Natural killer cell (primary cell): ENCODE data around the gene SENP1. TPM values are rescaled to one million over a fixed set of nuclear protein-coding genes. Genes with fewer than 3 reads are reported as not detected.
A peak's percentile ranks its signal among the peaks of the same experiment; 100 is the strongest.

Experiments
- ATAC-seq, 3 donors: fragments of 150-1000 bp in 2 of 3; fragments of 200-7000 bp in 1 of 3; cut with Tn5 transposase; 1 replicate in 1 of 3; 2 replicates in 2 of 3; pipeline ENCODE4 v1.10.0; 2021; ENCODE audit warnings: mild to moderate bottlenecking in 2 of 3, moderate library complexity in 2 of 3
- DNase-seq, 2 donors: peaks; one replicate each; pipeline versions ENCODE4 v3.0.0 to v3.0.0-alpha.2; 2013 to 2021; ENCODE audit warnings: mixed read lengths in 1 of 2
- H3K27ac ChIP-seq: one replicate; pipeline ENCODE4 v1.5.1; 2013; ENCODE audit warnings: mild to moderate bottlenecking, low read length
- H3K27me3 ChIP-seq: one replicate; pipeline ENCODE4 v1.6.1; 2013; ENCODE audit warnings: low read length; ENCODE audit not compliant: control insufficient read depth, insufficient read depth
- H3K36me3 ChIP-seq: one replicate; pipeline ENCODE4 v1.6.1; 2013; ENCODE audit warnings: low read length; ENCODE audit not compliant: control insufficient read depth, insufficient read depth
- H3K4me1 ChIP-seq: one replicate; pipeline ENCODE4 v1.6.1; 2013; ENCODE audit warnings: low read length; ENCODE audit not compliant: control insufficient read depth, insufficient read depth
- H3K4me3 ChIP-seq: one replicate; pipeline ENCODE4 v1.5.1; 2013; ENCODE audit warnings: low read length
- H3K9me3 ChIP-seq: one replicate; pipeline ENCODE4 v1.6.1; 2013; ENCODE audit warnings: low read length; ENCODE audit not compliant: control insufficient read depth, insufficient read depth
- H3K27ac Mint-ChIP-seq, 2 donors: one replicate each; pipeline ENCODE4 v1.8.0; 2022; ENCODE audit warnings: mild to moderate bottlenecking in 2 of 2, mixed read lengths in 2 of 2, moderate library complexity in 1 of 2
- H3K27me3 Mint-ChIP-seq, 2 donors: one replicate each; pipeline ENCODE4 v1.8.0; 2022; ENCODE audit warnings: low read depth in 2 of 2, mixed read lengths in 2 of 2
- H3K36me3 Mint-ChIP-seq: one replicate; pipeline ENCODE4 v1.8.0; 2022; ENCODE audit warnings: mixed read lengths
- H3K4me1 Mint-ChIP-seq, 2 donors: one replicate each; pipeline ENCODE4 v1.8.0; 2022; ENCODE audit warnings: mixed read lengths in 2 of 2
- H3K4me3 Mint-ChIP-seq: one replicate; pipeline ENCODE4 v1.8.0; 2022; ENCODE audit warnings: mild to moderate bottlenecking, moderate library complexity, mixed read lengths
- H3K9me3 Mint-ChIP-seq, 2 donors: one replicate each; pipeline ENCODE4 v1.8.0; 2022; ENCODE audit warnings: mixed read lengths in 2 of 2
- WGBS: methylation state at CpG from one replicate; pipeline ENCODE4 v1.1.7; 2013; ENCODE audit warnings: missing lambda C conversion rate; ENCODE audit not compliant: insufficient coverage; 5-methylcytosine and 5-hydroxymethylcytosine counted together
- intact Hi-C: fragments of 100-400 bp; cut with micrococcal nuclease; formaldehyde crosslinking; loops from one replicate; pipeline ENCODE4 v1.14.2; 2022
- total RNA-seq, 4 donors: library from RNA; stranded (reverse); fragments of 120-200 nt in 1 of 4; gene quantifications; one replicate each; pipeline versions ENCODE4 v1.2.3 to v1.2.4, GENCODE V29; 2013 to 2022
- TF ChIP-seq, protein P1 (sequence below): fragments of 200-600 bp; IDR thresholded peaks from one replicate; pipeline ENCODE4 v1.8.0; 2022; ENCODE audit warnings: antibody characterized with exemption

The SENP1 gene
- total RNA-seq, 3 donors from 2014 or later (not counting 1 experiment from before 2014, with no cell fraction given) = 35.6 to 39.6 (median 36.8) TPM

DNA sequence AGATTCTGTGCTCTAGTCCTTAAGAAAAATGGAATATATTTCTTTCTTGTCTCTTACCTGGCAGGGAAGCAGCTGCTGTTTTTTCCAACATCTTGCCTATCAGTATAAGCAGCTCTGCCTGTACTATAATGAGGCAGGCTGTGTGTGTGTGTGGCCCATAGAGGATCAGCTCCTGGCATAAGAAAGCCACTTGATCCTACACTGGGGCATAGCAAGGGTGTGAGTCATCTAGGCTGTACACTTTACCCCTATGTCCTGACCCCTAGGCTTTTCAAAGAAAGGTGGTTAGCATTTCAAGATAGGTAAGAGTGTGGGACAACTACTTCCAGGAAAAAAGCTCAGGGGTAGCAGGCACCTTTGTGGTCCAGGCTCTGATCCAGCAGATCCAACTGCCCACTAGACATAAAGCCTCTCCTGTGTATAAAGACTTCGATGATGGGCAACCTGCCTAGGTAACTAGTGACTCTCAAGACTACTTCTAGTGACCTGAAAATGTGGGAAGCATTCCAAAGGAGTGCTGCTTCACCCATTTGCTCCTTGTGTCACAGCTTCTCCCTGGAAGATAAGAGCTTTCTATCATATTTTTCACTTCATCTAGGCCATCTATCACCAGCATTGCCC is 4.9 kb upstream of the SENP1 start:
- H3K9me3 ChIP-seq = no peaks in the 10 kb centered on the region
- no peaks in the 10 kb centered on the region for H3K27me3 ChIP-seq
- H3K36me3 ChIP-seq = no peaks in the 10 kb centered on the region
- H3K27ac ChIP-seq = no peak overlapping the region
- Mint-ChIP-seq H3K4me1 (peaks cover 6 to 9% of the 10 kb centered on the region in 2 donors), H3K36me3 (no peaks in the 10 kb centered on the region), H3K27ac (no peak overlapping the region), H3K9me3 (no peaks in the 10 kb centered on the region), H3K27me3 (peaks cover 17 to 18% of the 10 kb centered on the region in 2 donors), H3K4me3 (no peak overlapping the region)
- TF ChIP-seq, protein P1, sequence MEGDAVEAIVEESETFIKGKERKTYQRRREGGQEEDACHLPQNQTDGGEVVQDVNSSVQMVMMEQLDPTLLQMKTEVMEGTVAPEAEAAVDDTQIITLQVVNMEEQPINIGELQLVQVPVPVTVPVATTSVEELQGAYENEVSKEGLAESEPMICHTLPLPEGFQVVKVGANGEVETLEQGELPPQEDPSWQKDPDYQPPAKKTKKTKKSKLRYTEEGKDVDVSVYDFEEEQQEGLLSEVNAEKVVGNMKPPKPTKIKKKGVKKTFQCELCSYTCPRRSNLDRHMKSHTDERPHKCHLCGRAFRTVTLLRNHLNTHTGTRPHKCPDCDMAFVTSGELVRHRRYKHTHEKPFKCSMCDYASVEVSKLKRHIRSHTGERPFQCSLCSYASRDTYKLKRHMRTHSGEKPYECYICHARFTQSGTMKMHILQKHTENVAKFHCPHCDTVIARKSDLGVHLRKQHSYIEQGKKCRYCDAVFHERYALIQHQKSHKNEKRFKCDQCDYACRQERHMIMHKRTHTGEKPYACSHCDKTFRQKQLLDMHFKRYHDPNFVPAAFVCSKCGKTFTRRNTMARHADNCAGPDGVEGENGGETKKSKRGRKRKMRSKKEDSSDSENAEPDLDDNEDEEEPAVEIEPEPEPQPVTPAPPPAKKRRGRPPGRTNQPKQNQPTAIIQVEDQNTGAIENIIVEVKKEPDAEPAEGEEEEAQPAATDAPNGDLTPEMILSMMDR = no peak
- DNase-seq (no peak), ATAC-seq (no peak)
- intact Hi-C loops = no loop called here
- peaks cover 10% of the 10 kb centered on the region for H3K4me1 ChIP-seq
- 71% methylated on average over 1 of the region's 1 CpG for WGBS
- no peak overlapping the region for H3K4me3 ChIP-seq

DNA sequence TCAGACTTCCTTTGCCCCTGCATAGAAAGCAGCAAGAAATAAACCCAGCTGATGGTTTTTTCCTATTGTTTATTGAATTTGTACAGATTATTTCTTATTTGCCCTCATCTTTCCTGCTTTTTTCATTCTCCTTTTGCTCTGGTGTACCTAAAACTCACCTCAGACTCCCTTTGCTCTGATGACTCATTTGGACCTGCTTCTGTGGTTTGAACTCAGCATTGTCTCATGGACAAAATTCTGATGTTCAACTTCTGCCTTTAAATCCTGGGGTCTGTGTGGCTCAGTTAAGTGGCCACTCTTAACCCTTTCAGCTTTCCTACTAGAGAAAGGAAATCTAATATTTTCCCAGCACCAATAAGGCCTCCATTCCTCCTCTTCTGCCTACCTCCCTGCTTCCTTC is 3.5 kb upstream of the SENP1 start:
- Histone ChIP-seq H3K27ac (no peak overlapping the region), H3K36me3 (no peaks in the 10 kb centered on the region), H3K27me3 (no peaks in the 10 kb centered on the region), H3K4me3 (no peak overlapping the region), H3K4me1 (peaks cover 11% of the 10 kb centered on the region), H3K9me3 (no peaks in the 10 kb centered on the region)
- TF ChIP-seq, protein P1 = no peak
- Mint-ChIP-seq H3K4me3 (no peak overlapping the region), H3K36me3 (no peaks in the 10 kb centered on the region), H3K27ac (no peak overlapping the region), H3K27me3 (peaks cover 8 to 14% of the 10 kb centered on the region in 2 donors), H3K4me1 (peaks cover 17 to 20% of the 10 kb centered on the region in 2 donors), H3K9me3 (no peaks in the 10 kb centered on the region)
- DNase-seq = no peak
- ATAC-seq = no peak
- intact Hi-C loops = loop anchor here (5.0 kb wide), 1 partner anchor 297 kb away; no protein-coding TSS in a partner anchor

DNA sequence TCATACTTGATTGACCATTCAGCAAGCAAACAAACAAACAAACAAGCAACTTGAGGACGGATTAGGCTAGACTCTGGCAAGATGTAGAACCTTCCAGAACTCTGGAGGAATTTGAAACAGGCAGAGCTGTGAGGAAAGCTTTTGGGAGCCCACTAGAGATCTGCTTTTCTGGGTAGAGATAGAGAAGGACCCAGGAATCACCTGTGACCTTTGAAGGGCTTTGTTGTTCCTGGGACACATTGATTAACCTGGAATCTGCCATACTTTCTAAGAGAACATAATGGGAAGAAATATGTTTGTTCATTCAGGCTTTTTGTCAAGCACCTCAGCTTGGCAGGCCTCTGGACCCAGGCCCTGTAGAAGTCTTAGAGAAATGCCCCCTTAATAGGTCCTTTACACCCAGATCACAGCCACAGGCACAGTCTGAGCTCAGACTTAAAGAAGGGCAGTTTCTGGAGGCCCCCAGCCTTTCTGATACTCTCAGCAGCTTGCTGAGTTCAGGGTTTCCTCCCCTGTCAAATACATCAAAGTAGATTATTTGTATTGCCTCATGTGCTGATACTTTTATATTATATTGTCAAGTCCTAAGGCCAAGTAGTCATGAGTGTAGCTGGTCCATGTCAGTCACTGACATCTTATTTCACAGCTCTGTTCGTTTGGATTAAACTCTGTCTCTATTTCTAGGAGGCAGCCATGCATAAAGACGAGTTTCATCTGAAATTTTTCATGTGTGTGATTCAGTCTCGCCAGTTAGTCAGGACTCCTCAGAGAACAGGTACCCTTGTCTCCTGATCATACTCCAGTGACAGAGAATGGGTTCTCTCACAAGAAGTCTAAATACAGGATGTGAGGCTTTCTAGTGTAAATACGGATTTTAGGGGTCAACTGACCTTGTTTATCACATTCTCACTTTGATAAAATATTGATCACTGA is 1.1 kb upstream of the SENP1 start:
- WGBS = 73% methylated on average over 5 of the region's 5 CpGs
- intact Hi-C loops = loop anchor here (1.0 to 5.0 kb wide), 3 partner anchors 50 to 295 kb away; partner anchors contain the start of gene ASB8
- peaks cover 20 to 37% of the 10 kb centered on the region in 2 donors for H3K4me1 Mint-ChIP-seq
- H3K27ac ChIP-seq = peak overlapping the region; percentile 98
- H3K27me3 ChIP-seq = no peaks in the 10 kb centered on the region
- H3K36me3 ChIP-seq = no peaks in the 10 kb centered on the region
- TF ChIP-seq, protein P1 = no peak
- peak overlapping the region; percentile 94 to 99 for H3K27ac Mint-ChIP-seq
- H3K4me3 Mint-ChIP-seq = peak overlapping the region; percentile 89
- peak overlapping the region; percentile 87 for H3K4me3 ChIP-seq
- H3K9me3 ChIP-seq = no peaks in the 10 kb centered on the region
- H3K4me1 ChIP-seq = peaks cover 13% of the 10 kb centered on the region
- no peak for ATAC-seq
- no peaks in the 10 kb centered on the region for H3K9me3 Mint-ChIP-seq
- peak in 1 of 2 donors; percentile 20 for DNase-seq
- H3K27me3 Mint-ChIP-seq = peaks cover 7 to 9% of the 10 kb centered on the region in 2 donors
- no peaks in the 10 kb centered on the region for H3K36me3 Mint-ChIP-seq
